Activated naive CD4-positive, alpha-beta T cell treated with anti-CD3 and anti-CD28 coated beads for 36 hours (primary cell): ENCODE results near the gene RCL1. TPM values are rescaled to one million over a fixed set of nuclear protein-coding genes. Genes with fewer than 3 reads are reported as not detected.

Source experiments
- CTCF ChIA-PET: fragments of 350-600 bp; sonication (Branson Sonifier 250); formaldehyde crosslinking; loops from one replicate; lab custom pipeline; 2021; ENCODE audit warnings: antibody characterized with exemption; lab: Charles Lee
- DNase-seq: peaks from one replicate; pipeline ENCODE4 v3.0.0-alpha.2; 2020
- H3K27ac Mint-ChIP-seq: one replicate; pipeline ENCODE4 v1.8.0; 2021; ENCODE audit warnings: mild to moderate bottlenecking, mixed read lengths
- H3K27me3 Mint-ChIP-seq: one replicate; pipeline ENCODE4 v1.8.0; 2021; ENCODE audit warnings: low read depth, mixed read lengths
- H3K36me3 Mint-ChIP-seq: one replicate; pipeline ENCODE4 v1.8.0; 2021; ENCODE audit warnings: low read depth, mixed read lengths
- H3K4me1 Mint-ChIP-seq: one replicate; pipeline ENCODE4 v1.8.0; 2021; ENCODE audit warnings: low read depth, mixed read lengths
- H3K4me3 Mint-ChIP-seq: one replicate; pipeline ENCODE4 v1.8.0; 2021; ENCODE audit warnings: mild to moderate bottlenecking, moderate library complexity, mixed read lengths
- H3K9me3 Mint-ChIP-seq: one replicate; pipeline ENCODE4 v1.8.0; 2021; ENCODE audit warnings: mixed read lengths
- intact Hi-C: fragments of 100-400 bp; cut with micrococcal nuclease; formaldehyde crosslinking; loops from one replicate; pipeline ENCODE4 v1.15.1; 2023
- total RNA-seq, 2 experiments: library from RNA; stranded (reverse); gene quantifications; one replicate each; pipeline ENCODE4 v1.2.3, GENCODE V29; 2021

Gene RCL1
- total RNA-seq, 2 experiments from 2014 or later, result 26.9 to 30.7 TPM

- Mint-ChIP-seq H3K36me3 (peaks cover 69% of the 10 kb centered on the region), H3K27me3 (no peaks in the 10 kb centered on the region), H3K4me1 (peaks cover 18% of the 10 kb centered on the region), H3K9me3 (no peaks in the 10 kb centered on the region), H3K27ac (no peak overlapping the region), H3K4me3 (no peak overlapping the region)
- intact Hi-C loops, result no loop called here
- CTCF ChIA-PET, result no interaction called here
- no peak for DNase-seq
Measured at GRCh38 chr9:4855841-4856240, 63.1 kb downstream of the RCL1 start.

- H3K36me3 Mint-ChIP-seq, result peaks cover 72% of the 10 kb centered on the region
- H3K9me3 Mint-ChIP-seq, result no peaks in the 10 kb centered on the region
- peaks cover 18% of the 10 kb centered on the region for H3K4me1 Mint-ChIP-seq
- H3K27ac Mint-ChIP-seq, result no peak overlapping the region
- no peak for DNase-seq
- H3K4me3 Mint-ChIP-seq, result no peak overlapping the region
- intact Hi-C loops, result no loop called here
- H3K27me3 Mint-ChIP-seq, result no peaks in the 10 kb centered on the region
- CTCF ChIA-PET, result interaction anchor here (1.1 kb wide), 1 partner anchor 130 kb away, joined by 3 read pairs; no protein-coding TSS in a partner anchor
Measured at GRCh38 chr9:4857163-4857810, 64.5 kb downstream of the RCL1 start.

- Mint-ChIP-seq H3K36me3 (peaks cover 63% of the 10 kb centered on the region), H3K4me1 (peaks cover 18% of the 10 kb centered on the region), H3K4me3 (no peak overlapping the region), H3K27me3 (no peaks in the 10 kb centered on the region), H3K27ac (no peak overlapping the region), H3K9me3 (no peaks in the 10 kb centered on the region)
- DNase-seq, result no peak
- CTCF ChIA-PET, result no interaction called here
- intact Hi-C loops, result no loop called here
Measured at GRCh38 chr9:4859035-4859434, 66.3 kb downstream of the RCL1 start.

DNA sequence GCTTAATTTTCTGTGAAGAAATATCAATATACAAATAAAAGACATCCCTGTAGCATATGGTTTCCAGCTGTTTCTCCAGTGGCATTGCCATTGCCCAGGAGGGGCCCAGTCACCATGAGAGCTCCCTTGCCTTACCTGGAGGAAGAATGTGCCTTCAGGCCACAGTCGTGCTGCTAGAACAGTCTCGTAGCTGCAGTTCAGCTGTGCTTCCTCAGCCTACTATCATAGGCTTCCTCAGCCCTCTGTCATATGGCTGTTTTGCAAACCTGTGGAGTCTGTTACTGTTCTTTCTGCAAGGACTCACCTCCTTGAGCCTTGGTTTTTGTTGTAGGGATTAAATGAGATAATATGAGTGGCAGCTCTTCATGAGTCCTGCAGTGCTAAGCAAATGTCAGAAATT, 67.6 kb downstream of the RCL1 start:
- DNase-seq, result no peak
- Mint-ChIP-seq H3K4me1 (peaks cover 16% of the 10 kb centered on the region), H3K4me3 (no peak overlapping the region), H3K27ac (no peak overlapping the region), H3K27me3 (no peaks in the 10 kb centered on the region), H3K36me3 (peaks cover 63% of the 10 kb centered on the region), H3K9me3 (no peaks in the 10 kb centered on the region)
- CTCF ChIA-PET, result interaction anchor here (0.8 to 1.0 kb wide), 2 partner anchors 18 to 80 kb away, joined by 3 read pairs; no protein-coding TSS in a partner anchor
- intact Hi-C loops, result loop anchor here (5.0 kb wide), 1 partner anchor 42 kb away; no protein-coding TSS in a partner anchor

DNA sequence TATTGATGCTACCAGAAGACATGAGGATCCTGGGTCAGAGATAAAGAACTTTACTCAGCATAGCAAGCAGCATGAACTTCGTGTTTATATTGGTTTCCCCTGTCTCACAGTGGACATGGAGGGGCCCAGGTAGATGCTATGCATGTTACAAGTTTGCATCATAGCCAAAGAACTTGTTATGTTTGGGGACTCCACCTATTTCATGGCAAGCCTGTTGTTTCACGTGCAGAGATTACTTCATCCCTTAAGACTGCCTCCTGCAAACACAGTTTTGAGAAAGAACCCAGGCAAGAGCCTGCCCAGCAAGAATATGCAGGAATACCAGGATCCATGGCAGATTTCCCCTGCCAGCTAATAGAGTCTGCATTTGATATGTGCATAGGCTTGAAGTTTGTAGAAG, 68.4 kb downstream of the RCL1 start:
- H3K4me3 Mint-ChIP-seq, result no peak overlapping the region

DNA sequence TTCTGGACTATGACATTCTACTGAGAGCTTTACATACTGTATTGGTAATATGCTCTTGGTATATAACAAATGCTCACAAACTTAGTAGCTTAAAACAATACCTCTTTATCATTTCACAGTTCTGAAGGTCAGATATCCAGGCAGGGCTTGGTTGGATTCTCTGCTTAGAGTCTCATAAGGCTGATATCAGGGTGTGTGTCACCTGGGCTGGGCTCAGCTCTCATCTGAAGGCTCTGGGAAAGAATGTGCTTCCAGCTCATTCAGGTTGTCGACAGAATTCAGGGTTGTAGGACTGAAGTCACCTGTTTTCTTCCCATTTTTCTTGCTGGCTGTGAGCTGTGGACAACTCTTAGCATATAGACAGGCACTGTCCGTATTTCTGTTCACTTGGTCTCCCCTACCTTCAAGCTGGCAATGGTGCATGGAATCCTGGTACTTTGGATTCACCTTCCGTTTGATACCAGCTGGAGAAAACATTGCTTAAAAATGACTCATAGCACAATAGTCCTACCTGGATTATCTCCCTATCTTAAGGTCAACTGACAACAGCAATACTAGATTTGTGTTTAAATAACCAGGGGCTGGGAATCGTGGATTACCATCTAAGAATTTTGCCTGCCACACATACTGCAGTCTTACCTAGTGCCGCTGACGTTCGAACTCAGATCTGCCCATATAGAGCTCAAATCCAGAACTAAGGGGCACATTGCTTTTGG, 69.2 kb downstream of the RCL1 start:
- intact Hi-C loops, result loop anchor here (5.0 kb wide), 1 partner anchor 40 kb away; no protein-coding TSS in a partner anchor
- H3K27ac Mint-ChIP-seq, result no peak overlapping the region
- no peak for DNase-seq
- no peak overlapping the region for H3K4me3 Mint-ChIP-seq
- no peaks in the 10 kb centered on the region for H3K27me3 Mint-ChIP-seq
- no peaks in the 10 kb centered on the region for H3K9me3 Mint-ChIP-seq
- CTCF ChIA-PET, result interaction anchor here (0.6 kb wide), 1 partner anchor 63 kb away, joined by 3 read pairs; no protein-coding TSS in a partner anchor
- peaks cover 53% of the 10 kb centered on the region for H3K36me3 Mint-ChIP-seq
- peaks cover 17% of the 10 kb centered on the region for H3K4me1 Mint-ChIP-seq

More for the DNA sequence above, 68.4 kb downstream of the RCL1 start:
- Mint-ChIP-seq H3K36me3 (peaks cover 57% of the 10 kb centered on the region), H3K27me3 (no peaks in the 10 kb centered on the region), H3K27ac (no peak overlapping the region), H3K4me1 (peaks cover 19% of the 10 kb centered on the region), H3K9me3 (no peaks in the 10 kb centered on the region)
- intact Hi-C loops, result loop anchor here (5.0 kb wide), 1 partner anchor 41 kb away; no protein-coding TSS in a partner anchor
- CTCF ChIA-PET, result no interaction called here
- no peak for DNase-seq

DNA sequence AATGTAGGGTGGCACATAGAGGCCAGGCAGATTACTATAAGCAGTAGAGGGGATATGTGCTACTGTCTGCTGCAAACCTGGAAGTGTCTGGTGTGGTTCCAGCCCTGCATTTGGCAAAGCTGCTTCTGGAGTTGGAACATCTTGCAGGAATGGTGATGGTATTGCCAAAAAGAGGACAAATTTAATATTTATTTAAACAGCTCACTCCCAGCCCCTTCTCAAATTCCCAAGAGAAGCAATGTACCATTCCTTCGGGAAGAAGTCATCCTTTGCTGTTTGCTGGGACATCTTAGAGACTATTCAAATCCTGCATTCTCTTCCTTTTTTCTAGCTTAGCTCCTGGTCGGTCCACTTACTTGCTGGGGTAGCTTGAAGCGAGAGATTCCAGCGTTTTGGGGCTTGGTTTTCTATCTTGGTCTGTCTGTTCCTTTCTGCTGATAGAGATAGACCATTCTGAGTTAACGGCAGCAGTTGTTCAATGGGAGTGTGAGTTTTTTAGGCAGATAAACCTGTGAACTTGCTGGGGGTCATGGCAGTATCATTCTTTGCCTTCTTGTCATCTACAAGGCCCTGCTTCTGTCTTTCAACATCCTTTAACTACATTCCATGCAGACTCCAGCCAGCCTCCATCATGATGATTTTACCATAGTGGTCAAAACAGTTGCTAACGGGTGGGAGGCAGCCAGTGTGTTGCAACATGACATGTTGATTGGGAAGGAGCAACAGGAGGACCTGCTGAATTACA, 69.9 kb downstream of the RCL1 start:
- no peak for DNase-seq
- Mint-ChIP-seq H3K27ac (no peak overlapping the region), H3K36me3 (peaks cover 47% of the 10 kb centered on the region), H3K27me3 (no peaks in the 10 kb centered on the region), H3K4me3 (no peak overlapping the region), H3K9me3 (no peaks in the 10 kb centered on the region), H3K4me1 (peaks cover 11% of the 10 kb centered on the region)
- intact Hi-C loops, result loop anchor here (5.0 kb wide), 1 partner anchor 40 kb away; no protein-coding TSS in a partner anchor
- CTCF ChIA-PET, result interaction anchor here (0.6 to 1.3 kb wide), 3 partner anchors 24 to 281 kb away, joined by 3 to 5 read pairs (median 4); no protein-coding TSS in a partner anchor

GRCh38 chr9:4864234-4864661, 71.5 kb downstream of the RCL1 start:
- Mint-ChIP-seq H3K36me3 (peaks cover 35% of the 10 kb centered on the region), H3K4me1 (peaks cover 11% of the 10 kb centered on the region), H3K27me3 (no peaks in the 10 kb centered on the region), H3K9me3 (no peaks in the 10 kb centered on the region), H3K4me3 (no peak overlapping the region), H3K27ac (no peak overlapping the region)
- CTCF ChIA-PET, result no interaction called here
- no peak for DNase-seq
- intact Hi-C loops, result loop anchor here (5.0 kb wide), 1 partner anchor 38 kb away; no protein-coding TSS in a partner anchor

GRCh38 chr9:4864698-4865097, 72.0 kb downstream of the RCL1 start:
- H3K4me3 Mint-ChIP-seq, result no peak overlapping the region
- no peaks in the 10 kb centered on the region for H3K27me3 Mint-ChIP-seq
- intact Hi-C loops, result loop anchor here (5.0 kb wide), 1 partner anchor 38 kb away; no protein-coding TSS in a partner anchor
- H3K9me3 Mint-ChIP-seq, result no peaks in the 10 kb centered on the region
- H3K27ac Mint-ChIP-seq, result no peak overlapping the region
- H3K36me3 Mint-ChIP-seq, result peaks cover 31% of the 10 kb centered on the region
- peaks cover 11% of the 10 kb centered on the region for H3K4me1 Mint-ChIP-seq
- DNase-seq, result no peak
- CTCF ChIA-PET, result no interaction called here

DNA sequence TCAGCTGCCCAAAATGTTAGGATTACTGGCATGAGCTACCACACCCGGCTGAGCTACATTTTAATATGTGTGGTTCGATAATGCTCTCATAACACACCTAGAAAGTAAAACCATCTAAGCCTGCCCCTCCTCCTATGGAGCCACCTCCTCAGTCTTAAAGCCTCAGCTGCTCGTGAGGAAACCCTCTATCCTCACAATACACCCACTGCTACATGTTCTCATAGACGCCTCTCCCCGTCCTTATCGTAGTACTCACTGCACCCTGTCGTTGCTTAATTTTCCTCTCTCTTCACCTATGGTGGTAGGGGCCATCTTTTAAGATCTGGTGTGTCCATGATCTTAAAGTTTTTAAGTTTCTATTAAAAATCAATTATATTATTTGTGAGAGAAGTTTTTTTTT, 72.9 kb downstream of the RCL1 start:
- intact Hi-C loops, result no loop called here
- Mint-ChIP-seq H3K27me3 (no peaks in the 10 kb centered on the region), H3K27ac (no peak overlapping the region), H3K36me3 (peaks cover 24% of the 10 kb centered on the region), H3K9me3 (no peaks in the 10 kb centered on the region), H3K4me1 (peaks cover 11% of the 10 kb centered on the region), H3K4me3 (no peak overlapping the region)
- no peak for DNase-seq
- CTCF ChIA-PET, result interaction anchor here (0.6 to 0.7 kb wide), 2 partner anchors 44 to 122 kb away, joined by 3 read pairs; no protein-coding TSS in a partner anchor

DNA sequence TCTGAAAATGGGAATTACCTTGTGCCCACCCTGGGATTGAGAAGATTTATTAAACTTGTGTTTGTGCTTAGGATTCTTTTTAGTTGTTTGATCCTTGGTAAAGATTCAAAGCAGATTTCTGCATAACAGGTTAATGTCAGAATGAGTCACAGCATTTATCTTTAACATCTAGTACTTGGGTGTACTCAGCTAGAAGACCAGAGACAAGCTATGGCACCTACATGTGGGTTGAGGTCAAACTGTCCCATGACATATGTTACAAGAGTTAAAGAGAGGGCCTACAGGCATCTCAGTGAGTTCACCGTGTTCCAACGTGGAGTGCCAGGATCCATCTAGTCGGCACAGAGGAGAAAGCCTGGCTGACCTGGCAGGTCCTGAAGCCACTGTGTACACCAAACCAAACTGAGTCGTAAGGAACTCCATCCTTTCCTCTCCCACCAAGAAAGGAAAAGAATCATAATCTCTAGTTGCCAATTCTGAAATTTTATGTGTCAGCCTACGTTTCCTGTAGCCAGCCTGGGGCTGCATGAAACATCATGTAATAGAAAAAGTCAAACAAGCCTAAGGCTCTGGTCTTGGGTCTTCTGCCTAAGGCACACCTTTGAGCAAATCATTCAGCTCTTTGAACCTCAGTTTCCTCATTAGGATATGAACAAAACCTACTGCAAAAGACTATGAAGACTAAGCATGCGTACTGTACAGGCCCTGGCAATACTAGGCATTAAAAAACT, 73.7 kb downstream of the RCL1 start:
- peaks cover 19% of the 10 kb centered on the region for H3K36me3 Mint-ChIP-seq
- intact Hi-C loops, result no loop called here
- H3K27me3 Mint-ChIP-seq, result no peaks in the 10 kb centered on the region
- H3K4me3 Mint-ChIP-seq, result no peak overlapping the region
- no peaks in the 10 kb centered on the region for H3K9me3 Mint-ChIP-seq
- H3K27ac Mint-ChIP-seq, result no peak overlapping the region
- DNase-seq, result no peak
- CTCF ChIA-PET, result interaction anchor here (0.7 kb wide), 1 partner anchor 43 kb away, joined by 3 read pairs; no protein-coding TSS in a partner anchor
- peaks cover 11% of the 10 kb centered on the region for H3K4me1 Mint-ChIP-seq
